ENCODE data around the gene C1QTNF3. TPM values are rescaled to one million over a fixed set of nuclear protein-coding genes. Genes with fewer than 3 reads are reported as not detected.

The C1QTNF3 gene
- total RNA-seq, 1 experiment from 2014 or later, result 0.74 TPM

DNA sequence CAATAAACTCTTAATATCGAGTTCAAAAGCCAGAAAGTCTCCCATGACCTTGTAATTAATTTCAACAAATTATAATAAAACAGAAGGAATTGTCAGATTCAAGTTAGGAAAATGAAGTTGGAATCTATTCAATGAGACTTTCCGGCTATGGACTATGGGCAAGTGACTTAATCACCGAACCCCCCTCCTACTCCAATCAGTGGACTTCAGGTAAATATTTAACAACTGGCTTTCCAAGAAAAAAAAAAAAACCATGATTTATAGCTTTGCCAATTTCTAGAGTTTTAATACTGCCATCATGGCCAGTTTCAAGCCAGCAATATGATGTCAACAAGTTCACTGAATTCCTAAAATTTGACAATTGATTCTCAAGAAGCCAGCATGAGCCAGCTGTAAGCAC lies 63.0 kb downstream of the C1QTNF3 start:
- no peak for DNase-seq (ENCODE audit: low read depth)
- in situ Hi-C loops (cut with HindIII; ENCODE audit: low pct_unique_long_range_greater_than_20kb, low sequenced_read_pairs), result no loop called here

DNA sequence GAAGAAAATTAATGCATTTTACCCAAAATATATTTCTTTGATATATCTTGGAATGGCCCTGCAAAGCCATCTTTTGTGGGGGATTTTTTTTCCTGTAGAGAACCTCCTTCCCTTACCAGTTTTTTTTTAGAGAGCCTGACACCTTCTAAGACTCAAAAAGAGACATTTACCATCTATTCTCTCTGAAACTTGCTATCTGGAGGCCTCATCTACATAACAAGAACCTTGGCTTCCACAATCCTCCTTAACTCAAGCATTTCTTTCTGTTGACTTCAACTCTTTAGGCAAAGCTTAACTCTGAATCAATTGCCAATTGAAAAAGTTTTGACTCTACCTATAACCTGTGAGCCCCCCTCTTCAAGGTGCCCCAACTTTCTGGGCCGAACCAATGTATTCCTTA lies 64.7 kb downstream of the C1QTNF3 start:
- DNase-seq (ENCODE audit: low read depth), result no peak
- in situ Hi-C loops (cut with HindIII; ENCODE audit: low pct_unique_long_range_greater_than_20kb, low sequenced_read_pairs), result no loop called here

DNA sequence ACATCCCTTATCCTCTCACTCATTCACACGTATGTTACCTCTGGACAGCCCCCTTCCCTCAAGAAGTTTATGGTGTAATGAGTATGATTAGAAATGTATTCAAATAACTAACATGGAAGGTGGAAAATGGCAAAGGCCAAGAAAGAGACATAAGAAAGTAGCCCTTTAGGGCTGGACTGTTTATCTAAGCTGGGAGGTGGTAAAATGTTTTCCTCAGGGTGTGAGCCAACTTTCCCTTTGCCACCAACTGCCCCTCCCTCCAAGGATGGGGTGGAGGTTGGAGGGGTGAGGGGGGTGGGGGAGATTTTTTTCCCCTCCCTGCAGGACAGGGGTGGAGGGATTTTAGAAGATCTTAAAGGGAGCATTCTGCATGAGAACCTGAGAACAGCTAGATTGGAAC lies 66.7 kb downstream of the C1QTNF3 start:
- in situ Hi-C loops (cut with HindIII; ENCODE audit: low pct_unique_long_range_greater_than_20kb, low sequenced_read_pairs), result no loop called here
- DNase-seq (ENCODE audit: low read depth), result no peak

DNA sequence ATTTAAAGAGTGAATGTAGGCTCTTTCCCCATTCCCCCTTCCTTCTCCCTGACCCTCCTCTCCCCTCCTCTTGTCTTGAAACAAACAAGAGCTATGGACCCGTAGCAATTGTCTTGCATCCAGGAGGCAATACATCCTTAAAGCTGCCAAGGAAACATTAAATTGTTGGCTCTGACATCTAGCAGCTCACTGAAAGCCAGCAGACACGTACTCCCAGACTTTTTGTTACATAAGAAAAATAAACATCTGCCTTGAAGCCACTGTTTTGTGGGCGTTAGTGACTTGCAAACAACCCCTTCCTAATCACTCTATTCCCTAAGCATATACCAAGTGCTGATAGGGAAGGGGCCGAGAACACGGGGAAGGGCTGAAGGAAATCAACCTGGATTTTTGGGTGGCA lies 67.2 kb downstream of the C1QTNF3 start:
- no peak for DNase-seq (ENCODE audit: low read depth)
- in situ Hi-C loops (cut with HindIII; ENCODE audit: low pct_unique_long_range_greater_than_20kb, low sequenced_read_pairs), result no loop called here

DNA sequence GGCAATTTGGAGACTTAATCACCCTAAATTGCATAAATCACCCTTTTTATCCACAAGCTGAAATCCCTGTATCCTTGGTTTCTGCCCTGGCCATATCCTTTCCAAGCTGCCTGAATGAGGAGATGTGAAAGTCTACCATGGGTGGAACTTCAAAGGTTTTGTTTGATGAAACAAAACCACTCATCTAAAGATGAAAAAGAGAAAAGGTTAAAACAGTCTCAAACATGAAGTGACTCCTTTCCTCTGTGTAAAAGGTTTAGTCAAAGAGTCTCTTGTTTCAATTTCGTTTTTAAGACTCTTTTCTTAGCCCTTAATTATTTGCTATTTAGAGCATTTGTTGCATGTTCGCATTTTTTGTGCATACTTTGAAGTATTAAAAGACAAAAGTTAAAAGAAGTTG lies 69.7 kb downstream of the C1QTNF3 start:
- in situ Hi-C loops (cut with HindIII; ENCODE audit: low pct_unique_long_range_greater_than_20kb, low sequenced_read_pairs), result no loop called here
- no peak for DNase-seq (ENCODE audit: low read depth)

DNA sequence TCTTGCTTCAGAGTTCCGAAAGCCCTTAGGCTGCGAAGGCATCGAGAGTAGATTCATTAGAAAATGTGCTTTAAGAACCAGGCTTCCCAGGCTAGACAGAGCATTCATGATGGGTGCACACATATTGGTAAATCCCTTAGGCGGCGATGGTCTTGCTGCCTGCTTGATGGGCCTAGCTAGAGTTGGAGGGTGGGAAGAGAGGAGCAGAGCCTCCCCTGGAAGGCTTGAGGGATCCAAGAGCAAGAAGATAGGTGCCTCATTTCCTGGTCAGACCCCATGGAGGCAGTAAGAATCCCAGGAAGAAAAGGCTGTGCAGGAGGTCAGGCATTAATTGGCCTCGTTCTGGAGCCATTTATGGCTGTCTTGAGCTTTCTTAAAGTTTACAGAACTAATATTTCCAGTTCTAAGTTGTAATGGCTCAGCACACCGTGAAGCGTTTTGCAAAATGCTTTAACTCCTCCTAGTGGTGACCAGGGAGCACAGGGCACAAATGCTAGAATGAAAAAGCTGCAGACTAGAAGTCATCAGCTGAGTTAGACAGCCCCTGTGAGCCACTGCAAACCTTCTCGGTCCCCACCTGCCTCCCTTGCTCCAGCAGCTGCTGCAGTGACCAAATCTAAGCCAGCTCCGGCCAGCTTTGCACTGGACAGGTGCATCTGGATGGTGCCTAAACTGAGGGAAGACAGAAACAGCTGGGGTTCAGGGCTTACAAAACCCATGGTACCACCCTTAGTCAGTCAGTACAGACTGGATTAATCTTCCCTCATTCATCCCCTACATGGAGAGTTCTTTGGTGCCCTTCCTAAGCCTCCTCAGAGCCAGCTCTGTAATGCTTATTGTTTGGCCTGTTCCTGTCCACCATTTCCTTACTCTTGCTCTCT lies 73.2 kb downstream of the C1QTNF3 start:
- no peak for DNase-seq (ENCODE audit: low read depth)
- in situ Hi-C loops (cut with HindIII; ENCODE audit: low pct_unique_long_range_greater_than_20kb, low sequenced_read_pairs), result no loop called here

DNA sequence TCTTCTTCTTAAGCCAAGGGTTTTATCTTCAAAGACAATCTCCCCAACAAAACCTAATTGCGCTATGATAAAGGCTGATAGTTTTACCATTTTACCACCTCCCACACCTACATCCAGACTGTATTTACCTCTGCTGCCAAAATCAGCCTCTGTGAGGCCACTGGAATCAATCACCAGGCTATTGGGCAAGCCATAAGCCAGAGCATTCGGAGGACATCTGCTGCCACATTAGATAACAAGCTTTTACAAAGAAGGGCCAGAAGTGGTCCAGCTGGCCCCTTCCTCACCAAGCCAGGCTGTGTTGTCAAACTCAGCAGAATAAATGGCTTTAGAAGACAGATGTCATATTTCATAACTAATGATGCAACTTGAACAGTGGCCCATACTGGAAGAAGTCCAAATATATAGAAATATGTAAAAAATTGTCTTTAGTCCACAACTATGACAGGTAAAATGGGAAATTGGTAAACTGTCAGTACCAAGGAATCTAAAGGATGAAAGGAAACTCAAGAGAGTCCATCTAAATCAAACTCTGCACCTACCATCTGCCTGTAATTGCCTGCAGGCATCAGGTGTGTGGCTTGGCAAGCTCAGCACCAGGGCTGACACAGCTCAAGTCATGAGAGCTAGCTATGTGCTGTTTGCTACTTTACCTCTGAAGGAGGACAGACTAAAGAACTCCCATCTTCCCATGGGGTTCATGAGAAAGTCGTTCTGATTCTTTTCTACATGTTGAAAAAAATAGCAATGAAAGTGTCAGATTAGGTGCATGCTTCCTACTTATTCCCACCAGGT lies 74.6 kb downstream of the C1QTNF3 start:
- no peak for DNase-seq (ENCODE audit: low read depth)
- in situ Hi-C loops (cut with HindIII; ENCODE audit: low pct_unique_long_range_greater_than_20kb, low sequenced_read_pairs), result no loop called here

Other genes with a start within 250 kb of the C1QTNF3 start
- not detected in 2 replicates for gene ADAMTS12, start 151.2 kb downstream of the C1QTNF3 start, total RNA-seq (2014; rRNA removed; shearing (Covaris generic); ENCODE audit: low replicate concordance)
- gene RXFP3, start 106.8 kb downstream of the C1QTNF3 start, total RNA-seq (2014; rRNA removed; shearing (Covaris generic); ENCODE audit: low replicate concordance), result not detected in 2 replicates
- not detected in 2 replicates for gene SLC45A2, start 58.5 kb downstream of the C1QTNF3 start, total RNA-seq (2014; rRNA removed; shearing (Covaris generic); ENCODE audit: low replicate concordance)
- gene AMACR, start 35.2 kb downstream of the C1QTNF3 start, total RNA-seq (2014; rRNA removed; shearing (Covaris generic); ENCODE audit: low replicate concordance), result 10.6 and 27.2 TPM in 2 replicates

Data from Caki2 (cell line).